GM12878 (cell line): Measurements from ENCODE around the gene ADAMTS2. TPM values are rescaled to one million over a fixed set of nuclear protein-coding genes. Genes with fewer than 3 reads are reported as not detected.

Experiments
- ATAC-seq: fragments of 200-7000 bp; cut with Tn5 transposase; 3 replicates; pipeline ENCODE4 v1.9.1; 2020; ENCODE audit warnings: mild to moderate bottlenecking, moderate library complexity
- BruUV-seq: library from RNA; stranded (reverse); fragments of 400-500 nt; replicated peaks from 2 replicates; lab custom pipeline; 2021; lab: Mats Ljungman, UMichigan
- CTCF ChIA-PET: fragments of 300-600 bp; sonication (Branson Sonifier 250); formaldehyde crosslinking; extraction: SDS; loops from one replicate; lab custom pipeline; 2021; ENCODE audit warnings: inconsistent platforms; lab: Yijun Ruan, JAX
- POLR2A ChIA-PET: fragments of 350-600 bp; formaldehyde crosslinking; extraction: SDS; loops from one replicate; lab custom pipeline; 2021; ENCODE audit warnings: inconsistent platforms; lab: Charles Lee
- RAD21 ChIA-PET: fragments of 300-600 bp; sonication (Branson Sonifier 250); formaldehyde crosslinking; loops from one replicate; lab custom pipeline; 2023; ENCODE audit warnings: antibody characterized with exemption; ENCODE audit not compliant: unreplicated experiment; lab: Charles Lee
- SMC1A ChIA-PET: fragments of 300-600 bp; sonication (Branson Sonifier 250); formaldehyde crosslinking; loops from one replicate; lab custom pipeline; 2023; ENCODE audit not compliant: unreplicated experiment, uncharacterized antibody; lab: Charles Lee
- DNase-seq: peaks from one replicate; pipeline ENCODE4 v3.0.0-alpha.2; 2011; ENCODE audit warnings: low read depth, low spot score
- FAIRE-seq: peaks from 3 replicates; lab custom pipeline; 2011; peaks lifted over from hg19 to GRCh38; lab: Jason Lieb, UNC
- H2AFZ ChIP-seq: 2 replicates; pipeline ENCODE4 v1.6.0; 2011; ENCODE audit warnings: low read depth, low read length, control low read depth; ENCODE audit not compliant: control insufficient read depth
- H3K27ac ChIP-seq: 2 replicates; pipeline ENCODE4 v1.5.1; 2011; ENCODE audit warnings: control low read depth; ENCODE audit not compliant: control insufficient read depth, insufficient read depth
- H3K27me3 ChIP-seq, 2 experiments: replicated peaks in 1 of 2; 2 replicates each; pipeline versions ENCODE4 v1.6.0 to v1.6.1; 2011; ENCODE audit warnings: low read length in 1 of 2; ENCODE audit not compliant: control insufficient read depth in 2 of 2, insufficient read depth in 2 of 2
- H3K36me3 ChIP-seq, 2 experiments: 2 replicates each; pipeline ENCODE4 v1.5.1; 2011; ENCODE audit warnings: low read length in 1 of 2; ENCODE audit not compliant: control insufficient read depth in 2 of 2, insufficient read depth in 2 of 2
- H3K4me1 ChIP-seq: 2 replicates; pipeline ENCODE4 v1.6.1; 2011; ENCODE audit warnings: mild to moderate bottlenecking, low read length, moderate library complexity, mixed read lengths; ENCODE audit not compliant: control insufficient read depth, insufficient read depth
- H3K4me2 ChIP-seq: 2 replicates; pipeline ENCODE4 v1.6.0; 2011; ENCODE audit warnings: control low read depth; ENCODE audit not compliant: control insufficient read depth, insufficient read depth
- H3K4me3 ChIP-seq: fragments of 200-600 bp; sonication (generic); 2 replicates; pipeline ENCODE4 v1.5.1; 2016
- H3K79me2 ChIP-seq: 2 replicates; pipeline ENCODE4 v1.6.0; 2011; ENCODE audit warnings: low read length; ENCODE audit not compliant: control insufficient read depth, insufficient read depth
- H3K9ac ChIP-seq: 2 replicates; pipeline ENCODE4 v1.8.0; 2011; ENCODE audit warnings: low read length, control low read depth, mixed read lengths; ENCODE audit not compliant: control insufficient read depth, insufficient read depth
- H3K9me3 ChIP-seq: replicated peaks from 3 replicates; pipeline ENCODE4 v1.5.1; 2011; ENCODE audit warnings: mild to moderate bottlenecking, low read length; ENCODE audit not compliant: control insufficient read depth, insufficient read depth
- H4K20me1 ChIP-seq: 2 replicates; pipeline ENCODE4 v1.6.0; 2011; ENCODE audit not compliant: control insufficient read depth, insufficient read depth
- ATF3 ChIP-seq: IDR thresholded peaks from 2 replicates; pipeline ENCODE4 v1.6.1; 2011; ENCODE audit warnings: low read depth, mild to moderate bottlenecking, low read length, moderate library complexity, borderline replicate concordance; ENCODE audit errors: extremely low read depth
- CHD1 ChIP-seq: IDR thresholded peaks from 2 replicates; pipeline ENCODE4 v1.6.1; 2012; ENCODE audit warnings: low read depth, low read length, improper control_type of control experiment
- CTCF ChIP-seq, 3 experiments: IDR thresholded peaks in 2 of 3; conservative IDR thresholded peaks in 1 of 3; 2 replicates each; pipeline ENCODE4 v1.5.1; 2011; ENCODE audit warnings: low read depth in 3 of 3, low read length in 3 of 3, mild to moderate bottlenecking in 3 of 3, control low read depth in 2 of 3, moderate library complexity in 2 of 3, inconsistent platforms in 1 of 3, mixed read lengths in 1 of 3; ENCODE audit not compliant: control insufficient read depth in 2 of 3, insufficient read depth in 1 of 3; ENCODE audit errors: extremely low read depth in 1 of 3
- EP300 ChIP-seq, 2 experiments: fragments of 150-350 bp in 1 of 2; IDR thresholded peaks; 2 replicates each; pipeline ENCODE4 v1.6.1; 2011 to 2012; ENCODE audit warnings: low read depth in 2 of 2, low read length in 2 of 2, borderline replicate concordance in 1 of 2, improper control_type of control experiment in 1 of 2, inconsistent platforms in 1 of 2; ENCODE audit not compliant: control insufficient read depth in 1 of 2
- ETV6 ChIP-seq, 2 experiments: fragments of 450-650 bp in 1 of 2; IDR thresholded peaks in 1 of 2; conservative IDR thresholded peaks in 1 of 2; 2 replicates each; pipeline ENCODE4 v1.6.1; 2014; ENCODE audit warnings: antibody characterized with exemption in 1 of 2, borderline replicate concordance in 1 of 2, low read depth in 1 of 2, mild to moderate bottlenecking in 1 of 2, moderate library complexity in 1 of 2
- KDM1A ChIP-seq: fragments of 200-600 bp; sonication (generic); IDR thresholded peaks from 2 replicates; pipeline ENCODE4 v1.6.1; 2016; ENCODE audit warnings: borderline replicate concordance
- RAD21 ChIP-seq: IDR thresholded peaks from 2 replicates; pipeline ENCODE4 v1.6.1; 2011; ENCODE audit warnings: mild to moderate bottlenecking, low read depth, low read length, moderate library complexity; ENCODE audit not compliant: insufficient read depth
- SMAD1 ChIP-seq: fragments of 450-650 bp; IDR thresholded peaks from 2 replicates; pipeline ENCODE4 v1.6.1; 2018; ENCODE audit warnings: mild to moderate bottlenecking, low read depth; ENCODE audit not compliant: partially characterized antibody
- SMARCA5 ChIP-seq: fragments of 450-650 bp; IDR thresholded peaks from 2 replicates; pipeline ENCODE4 v1.6.1; 2017; ENCODE audit warnings: mild to moderate bottlenecking
- SREBF1 ChIP-seq: IDR thresholded peaks from 2 replicates; pipeline ENCODE4 v1.6.1; 2012; ENCODE audit warnings: mild to moderate bottlenecking, low read length
- TARDBP ChIP-seq: IDR thresholded peaks from 2 replicates; pipeline ENCODE4 v1.6.1; 2016; ENCODE audit warnings: borderline replicate concordance
- WGBS: methylation state at CpG from one replicate; pipeline ENCODE4 v1.1.6; 2016; ENCODE audit warnings: low lambda C conversion rate; ENCODE audit not compliant: insufficient replicate concordance, insufficient coverage; ENCODE audit errors: missing lambda C conversion rate; 5-methylcytosine and 5-hydroxymethylcytosine counted together
- in situ Hi-C: fragments of 300-500 bp; cut with MboI; formaldehyde crosslinking; loops from 9 replicates; pipeline ENCODE4 v1.14.3; 2018; ENCODE audit warnings: mixed read lengths
- intact Hi-C: fragments of 100-400 bp; cut with micrococcal nuclease; formaldehyde crosslinking; loops from one replicate; pipeline ENCODE4 v1.14.2; 2022; ENCODE audit not compliant: unreplicated experiment
- polyA plus RNA-seq, 11 experiments: library from polyadenylated mRNA; depleted of rRNA in 4 of 11; unstranded in 6 of 11; stranded (reverse) in 5 of 11; fragments of >200 nt; fragmentation: Nextera tagmentation in 4 of 11; fragmentation: Illumina TruSeq in 1 of 11; extraction: Ambion mirVana in 4 of 11; extraction: Trizol in 1 of 11; gene quantifications; 1 replicate in 1 of 11; 2 replicates in 10 of 11; pipeline versions ENCODE4 v1.2.1 to v1.2.3, GENCODE V29; 2011 to 2016; ENCODE audit warnings: inconsistent platforms in 2 of 11, missing spikeins in 2 of 11, low read depth in 1 of 11
- total RNA-seq, 4 experiments: library from RNA; depleted of rRNA in 3 of 4; stranded (reverse); fragments of >200 nt in 3 of 4; fragmentation: Illumina TruSeq in 1 of 4; extraction: Trizol in 1 of 4; gene quantifications; 2 replicates each; pipeline versions ENCODE4 v1.2.1 to v1.2.3, GENCODE V29; 2013 to 2021
- TF ChIP-seq, protein P1 (sequence below): IDR thresholded peaks from 2 replicates; pipeline ENCODE4 v1.6.1; 2012; ENCODE audit warnings: low read depth, low read length, improper control_type of control experiment
- TF ChIP-seq, protein P2 (sequence below): fragments of 450-650 bp; formaldehyde crosslinking; IDR thresholded peaks from 2 replicates; pipeline ENCODE4 v1.4.0; 2022; ENCODE audit warnings: mild to moderate bottlenecking, moderate library complexity

ADAMTS2 gene
- total and polyA plus RNA-seq, 10 of the 15 experiments (the other 5 are each of a cell fraction or from before 2014, with no cell fraction given): 0.03 to 0.05 TPM; not detected in 8

DNA sequence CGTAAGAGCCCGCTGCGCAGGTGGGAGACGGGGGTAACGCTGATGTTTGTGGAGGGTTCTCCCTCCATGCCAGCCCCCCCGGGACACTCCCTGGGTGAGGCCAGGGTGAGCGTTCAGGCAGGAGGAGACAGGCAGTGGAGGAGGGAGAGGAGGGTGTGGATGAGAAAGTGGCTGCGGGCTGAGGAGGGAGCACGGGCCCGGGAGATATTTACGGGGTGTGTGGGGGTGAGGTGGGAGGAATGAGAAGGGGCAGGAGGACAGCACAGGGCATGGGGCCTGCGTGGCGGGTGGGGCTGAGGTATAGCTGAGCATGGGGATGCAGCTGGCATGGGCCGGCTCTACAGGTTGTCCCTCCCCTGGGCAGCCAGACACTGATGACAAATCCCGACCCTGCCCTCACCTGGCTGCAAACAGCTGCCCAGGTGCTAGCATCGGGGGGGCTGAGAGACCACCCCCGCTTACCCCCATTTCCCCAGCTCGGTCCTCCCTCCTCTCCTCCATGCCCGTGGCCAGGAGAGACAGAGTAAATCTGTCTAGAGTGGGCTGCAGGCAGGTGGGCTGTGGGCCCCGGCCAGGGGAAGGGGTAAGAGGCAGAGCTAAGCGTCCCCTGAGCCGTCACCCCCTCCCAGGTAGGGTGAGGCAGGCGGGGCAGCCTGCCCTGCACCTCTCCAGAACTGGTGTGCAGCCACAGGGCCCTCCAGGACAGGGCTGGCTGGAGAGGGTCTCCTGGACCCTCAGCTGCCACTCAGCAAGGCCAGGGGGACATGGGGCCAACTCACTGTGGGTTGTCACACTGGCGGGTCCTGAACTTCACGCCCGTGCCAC, 205.9 kb downstream of the ADAMTS2 start:
- no peak for ATAC-seq
- TF ChIP-seq, protein P1, sequence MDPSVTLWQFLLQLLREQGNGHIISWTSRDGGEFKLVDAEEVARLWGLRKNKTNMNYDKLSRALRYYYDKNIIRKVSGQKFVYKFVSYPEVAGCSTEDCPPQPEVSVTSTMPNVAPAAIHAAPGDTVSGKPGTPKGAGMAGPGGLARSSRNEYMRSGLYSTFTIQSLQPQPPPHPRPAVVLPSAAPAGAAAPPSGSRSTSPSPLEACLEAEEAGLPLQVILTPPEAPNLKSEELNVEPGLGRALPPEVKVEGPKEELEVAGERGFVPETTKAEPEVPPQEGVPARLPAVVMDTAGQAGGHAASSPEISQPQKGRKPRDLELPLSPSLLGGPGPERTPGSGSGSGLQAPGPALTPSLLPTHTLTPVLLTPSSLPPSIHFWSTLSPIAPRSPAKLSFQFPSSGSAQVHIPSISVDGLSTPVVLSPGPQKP: no peak
- TF ChIP-seq RAD21: no peak
- no peak for TF ChIP-seq TARDBP
- TF ChIP-seq, protein P2, sequence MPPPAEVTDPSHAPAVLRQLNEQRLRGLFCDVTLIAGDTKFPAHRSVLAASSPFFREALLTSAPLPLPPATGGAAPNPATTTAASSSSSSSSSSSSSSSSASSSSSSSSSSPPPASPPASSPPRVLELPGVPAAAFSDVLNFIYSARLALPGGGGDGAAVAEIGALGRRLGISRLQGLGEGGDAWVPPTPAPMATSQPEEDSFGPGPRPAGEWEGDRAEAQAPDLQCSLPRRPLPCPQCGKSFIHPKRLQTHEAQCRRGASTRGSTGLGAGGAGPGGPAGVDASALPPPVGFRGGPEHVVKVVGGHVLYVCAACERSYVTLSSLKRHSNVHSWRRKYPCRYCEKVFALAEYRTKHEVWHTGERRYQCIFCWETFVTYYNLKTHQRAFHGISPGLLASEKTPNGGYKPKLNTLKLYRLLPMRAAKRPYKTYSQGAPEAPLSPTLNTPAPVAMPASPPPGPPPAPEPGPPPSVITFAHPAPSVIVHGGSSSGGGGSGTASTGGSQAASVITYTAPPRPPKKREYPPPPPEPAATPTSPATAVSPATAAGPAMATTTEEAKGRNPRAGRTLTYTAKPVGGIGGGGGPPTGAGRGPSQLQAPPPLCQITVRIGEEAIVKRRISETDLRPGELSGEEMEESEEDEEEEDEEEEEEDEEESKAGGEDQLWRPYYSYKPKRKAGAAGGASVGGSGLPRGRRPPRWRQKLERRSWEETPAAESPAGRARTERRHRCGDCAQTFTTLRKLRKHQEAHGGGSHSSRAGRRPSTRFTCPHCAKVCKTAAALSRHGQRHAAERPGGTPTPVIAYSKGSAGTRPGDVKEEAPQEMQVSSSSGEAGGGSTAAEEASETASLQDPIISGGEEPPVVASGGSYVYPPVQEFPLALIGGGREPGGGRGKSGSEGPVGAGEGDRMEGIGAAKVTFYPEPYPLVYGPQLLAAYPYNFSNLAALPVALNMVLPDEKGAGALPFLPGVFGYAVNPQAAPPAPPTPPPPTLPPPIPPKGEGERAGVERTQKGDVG: no peak
- TF ChIP-seq SMAD1: no peak
- no peak for TF ChIP-seq ETV6 (conservative IDR thresholded peaks at IDR 0.05 in 1 of 2, IDR thresholded peaks at IDR 0.05 in 1 of 2; ENCODE audit: borderline replicate concordance in 1 of 2, low read depth in 1 of 2)
- no peak for TF ChIP-seq ATF3
- TF ChIP-seq KDM1A: no peak
- no peak for TF ChIP-seq EP300 (IDR thresholded peaks at IDR 0.05; ENCODE audit: borderline replicate concordance in 1 of 2, control insufficient read depth in 1 of 2, low read depth in 2 of 2, low read length in 2 of 2)
- no peak for TF ChIP-seq SMARCA5
- no peak for TF ChIP-seq CTCF (IDR thresholded peaks at IDR 0.05 in 2 of 3, conservative IDR thresholded peaks at IDR 0.05 in 1 of 3; ENCODE audit: control insufficient read depth in 2 of 3, extremely low read depth in 1 of 3, insufficient read depth in 1 of 3, low read depth in 3 of 3, low read length in 3 of 3)
- TF ChIP-seq CHD1: no peak
- no peak for TF ChIP-seq SREBF1
- RAD21 ChIA-PET: no interaction called here

More for the DNA sequence above, 205.9 kb downstream of the ADAMTS2 start:
- no peaks in the 10 kb centered on the region for H3K4me1 ChIP-seq
- no peak for DNase-seq
- H3K4me2 ChIP-seq: no peak overlapping the region
- in situ Hi-C loops (no loop called here), intact Hi-C loops (no loop called here)
- no peaks in the 10 kb centered on the region for H3K27me3 ChIP-seq
- ChIA-PET POLR2A (no interaction called here), CTCF (interaction anchor here (0.6 kb wide), 1 partner anchor 161 kb away, joined by 3 read pairs; no protein-coding TSS in a partner anchor), SMC1A (no interaction called here)
- WGBS: 58% methylated on average over 17 of the region's 26 CpGs
- no peaks in the 10 kb centered on the region for H3K79me2 ChIP-seq
- no peak for FAIRE-seq
- no peaks in the 10 kb centered on the region for H4K20me1 ChIP-seq
- H3K9me3 ChIP-seq: peaks cover 1% of the 10 kb centered on the region; the same call in 1 of the 3 replicates
- no peak overlapping the region for H3K27ac ChIP-seq
- H3K9ac ChIP-seq: no peak overlapping the region
- H3K36me3 ChIP-seq: no peaks in the 10 kb centered on the region
- no peak overlapping the region for H2AFZ ChIP-seq
- BruUV-seq: no TSS peak
- no peak overlapping the region for H3K4me3 ChIP-seq
